ENCODE data around the gene GDPD2.

The GDPD2 gene

GRCh38 chrX:70470850-70471289 lies 47.8 kb downstream of the GDPD2 start:
- no peak for DNase-seq (ENCODE audit: low read depth, low spot score)

GRCh38 chrX:70476166-70476933 lies 53.2 kb downstream of the GDPD2 start:
- DNase-seq (ENCODE audit: low read depth, low spot score): no peak

GRCh38 chrX:70476934-70477733 lies 54.0 kb downstream of the GDPD2 start:
- DNase-seq (ENCODE audit: low read depth, low spot score): no peak

- no peak for DNase-seq (ENCODE audit: low read depth, low spot score)
Measured at GRCh38 chrX:70477734-70478075, 54.6 kb downstream of the GDPD2 start.

- no peak for DNase-seq (ENCODE audit: low read depth, low spot score)
Measured at GRCh38 chrX:70478526-70479245, 55.6 kb downstream of the GDPD2 start.

GRCh38 chrX:70479247-70479921 lies 56.3 kb downstream of the GDPD2 start:
- no peak for DNase-seq (ENCODE audit: low read depth, low spot score)

- DNase-seq (ENCODE audit: low read depth, low spot score): no peak
Measured at GRCh38 chrX:70479922-70480659, 57.0 kb downstream of the GDPD2 start.

GRCh38 chrX:70480660-70481018 lies 57.5 kb downstream of the GDPD2 start:
- no peak for DNase-seq (ENCODE audit: low read depth, low spot score)

- DNase-seq (ENCODE audit: low read depth, low spot score): no peak
Measured at GRCh38 chrX:70481471-70482270, 58.6 kb downstream of the GDPD2 start.

GRCh38 chrX:70482300-70482699 lies 59.2 kb downstream of the GDPD2 start:
- no peak for DNase-seq (ENCODE audit: low read depth, low spot score)

Data from activated naive CD8-positive, alpha-beta T cell treated with anti-CD3 and anti-CD28 coated beads, Interleukin-2, amount 50 U/mL, for 16 hours (primary cell).